Measurements from ENCODE around the gene ABLIM1. TPM values are rescaled to one million over a fixed set of nuclear protein-coding genes. Genes with fewer than 3 reads are reported as not detected.

Gene ABLIM1
- total and polyA plus RNA-seq, 10 of the 15 experiments (the other 5 are each of a cell fraction or from before 2014, with no cell fraction given) = 14.2 to 50.5 (median 28.1) TPM

DNA sequence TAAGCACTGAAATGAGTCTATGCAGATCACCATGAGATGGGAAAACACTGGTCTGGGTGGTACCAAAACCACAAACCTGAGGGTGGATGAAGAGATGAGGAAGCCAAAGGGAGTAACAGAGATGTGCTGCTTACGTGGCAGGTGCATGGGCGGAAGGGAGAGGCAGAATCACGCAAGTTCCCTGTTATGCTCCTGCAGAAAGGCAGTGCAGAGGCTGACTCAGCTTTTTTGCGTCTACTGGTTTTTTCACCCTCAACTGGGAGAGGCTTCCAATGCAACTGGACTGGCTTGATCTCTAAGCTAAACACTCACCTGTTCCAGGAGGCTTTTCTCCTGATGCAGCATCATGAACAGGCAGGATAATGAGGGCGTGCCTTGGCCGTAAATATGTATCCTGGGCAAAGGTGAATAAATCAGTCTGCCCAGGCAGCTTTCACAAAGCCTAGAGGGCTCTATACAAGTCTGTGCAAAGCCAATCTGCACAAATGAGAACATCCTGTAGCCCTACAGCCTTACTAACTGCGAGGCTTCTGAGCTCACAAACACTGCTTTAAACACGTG, 158.4 kb downstream of the ABLIM1 start (continued):
- TF ChIP-seq MTA2 (IDR thresholded peaks at IDR 0.05; ENCODE audit: low read depth) = no peak

DNA sequence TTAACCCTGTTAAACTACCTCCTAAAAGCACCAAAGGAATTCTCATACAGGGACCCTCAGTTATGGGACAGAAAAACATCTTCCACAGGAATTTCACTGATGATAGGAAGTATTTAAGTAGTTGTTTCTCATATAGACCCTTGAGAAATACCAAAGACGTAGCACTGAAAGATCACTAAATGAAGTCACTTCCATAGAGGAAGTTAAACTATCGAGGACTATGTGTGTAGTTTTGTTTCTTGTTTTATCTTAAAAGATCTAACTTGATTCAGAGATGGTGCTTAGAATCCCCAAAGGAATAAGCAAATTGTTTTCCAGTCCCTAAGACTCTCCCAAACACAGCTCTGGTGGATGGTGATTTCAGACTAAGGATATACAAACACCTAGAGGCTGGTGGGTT, 159.0 kb downstream of the ABLIM1 start:
- no peaks in the 10 kb centered on the region; the same call in 1 of the 2 replicates for H3K79me2 ChIP-seq (ENCODE audit: control insufficient read depth, insufficient read depth, low read length)

More for the DNA sequence above, 159.0 kb downstream of the ABLIM1 start:
- Histone ChIP-seq H3K36me3 (ENCODE audit: control insufficient read depth in 2 of 2, insufficient read depth in 2 of 2, low read length in 1 of 2) (no peaks in the 10 kb centered on the region), H3K9ac (ENCODE audit: control insufficient read depth, insufficient read depth, low read length) (peak overlapping the region; percentile 53), H3K9me3 (replicated peaks; ENCODE audit: control insufficient read depth, insufficient read depth, low read length) (no peaks in the 10 kb centered on the region), H3K4me2 (ENCODE audit: control insufficient read depth, insufficient read depth) (peak overlapping the region; percentile 91), H3K4me3 (peak overlapping the region; percentile 13; the same call in 1 of the 2 replicates), H3K27me3 (replicated peaks in 1 of 2; ENCODE audit: control insufficient read depth in 2 of 2, insufficient read depth in 2 of 2, low read length in 1 of 2) (no peaks in the 10 kb centered on the region), H3K4me1 (ENCODE audit: control insufficient read depth, insufficient read depth, low read length) (peaks cover 40% of the 10 kb centered on the region), H4K20me1 (ENCODE audit: control insufficient read depth, insufficient read depth) (no peaks in the 10 kb centered on the region), H3K27ac (ENCODE audit: control insufficient read depth, insufficient read depth) (peak overlapping the region; percentile 95), H2AFZ (ENCODE audit: control insufficient read depth, low read depth, low read length) (peak overlapping the region; percentile 85)
- no TSS peak for BruUV-seq (replicated peaks)
- RAD21 ChIA-PET (ENCODE audit: unreplicated experiment) = interaction anchor here (1.0 to 1.5 kb wide), 2 partner anchors 9 to 45 kb away, joined by 3 to 5 read pairs; no protein-coding TSS in a partner anchor
- no peak for FAIRE-seq
- POLR2A ChIA-PET = interaction anchor here (0.5 kb wide), 1 partner anchor 642 kb away, joined by 3 read pairs; no protein-coding TSS in a partner anchor
- CTCF ChIA-PET = interaction anchor here (0.6 to 1.5 kb wide), 5 partner anchors 11 to 329 kb away, joined by 3 to 6 read pairs (median 4); no protein-coding TSS in a partner anchor
- intact Hi-C loops (cut with micrococcal nuclease; ENCODE audit: unreplicated experiment) (no loop called here), in situ Hi-C loops (cut with MboI) (no loop called here)
- 2% methylated on average over 2 of the region's 2 CpGs for WGBS (ENCODE audit: insufficient coverage, insufficient replicate concordance, low lambda C conversion rate, missing lambda C conversion rate)
- DNase-seq (ENCODE audit: low read depth, low spot score) = no peak
- SMC1A ChIA-PET (ENCODE audit: uncharacterized antibody, unreplicated experiment) = interaction anchor here (1.0 to 1.6 kb wide), 6 partner anchors 9 to 40 kb away, joined by 3 to 14 read pairs (median 3); no protein-coding TSS in a partner anchor
- TF ChIP-seq MTA3 (IDR thresholded peaks at IDR 0.05; ENCODE audit: borderline replicate concordance, low read length) (0 out of 2 replicates have a peak, but pooled peaks have one; percentile 32), SIX5 (IDR thresholded peaks at IDR 0.05; ENCODE audit: low read depth, low read length, severe bottlenecking) (no peak), CBX3 (IDR thresholded peaks at IDR 0.05; ENCODE audit: borderline replicate concordance, low read depth) (no peak), CHD1 (IDR thresholded peaks at IDR 0.05; ENCODE audit: low read depth, low read length) (no peak), NFYA (IDR thresholded peaks at IDR 0.05; ENCODE audit: borderline replicate concordance, low read depth, low read length) (no peak), POLR2A (IDR thresholded peaks at IDR 0.05; ENCODE audit: low read depth, low read length) (no peak), SREBF2 (IDR thresholded peaks at IDR 0.05; ENCODE audit: low read length) (no peak), CBX5 (IDR thresholded peaks at IDR 0.05; ENCODE audit: low read depth) (no peak), SRF (IDR thresholded peaks at IDR 0.05; ENCODE audit: low read depth in 2 of 2, low read length in 2 of 2) (no peak), KAT2A (conservative IDR thresholded peaks at IDR 0.05; ENCODE audit: control insufficient read depth, low read depth, low read length) (no peak)
- TF ChIP-seq, protein P1, sequence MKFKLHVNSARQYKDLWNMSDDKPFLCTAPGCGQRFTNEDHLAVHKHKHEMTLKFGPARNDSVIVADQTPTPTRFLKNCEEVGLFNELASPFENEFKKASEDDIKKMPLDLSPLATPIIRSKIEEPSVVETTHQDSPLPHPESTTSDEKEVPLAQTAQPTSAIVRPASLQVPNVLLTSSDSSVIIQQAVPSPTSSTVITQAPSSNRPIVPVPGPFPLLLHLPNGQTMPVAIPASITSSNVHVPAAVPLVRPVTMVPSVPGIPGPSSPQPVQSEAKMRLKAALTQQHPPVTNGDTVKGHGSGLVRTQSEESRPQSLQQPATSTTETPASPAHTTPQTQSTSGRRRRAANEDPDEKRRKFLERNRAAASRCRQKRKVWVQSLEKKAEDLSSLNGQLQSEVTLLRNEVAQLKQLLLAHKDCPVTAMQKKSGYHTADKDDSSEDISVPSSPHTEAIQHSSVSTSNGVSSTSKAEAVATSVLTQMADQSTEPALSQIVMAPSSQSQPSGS (IDR thresholded peaks at IDR 0.05; ENCODE audit: low read length) = 0 out of 2 replicates have a peak, but pooled peaks have one; percentile 10
- peak; percentile 24 for ATAC-seq
